ENCODE results near the gene LATS2.

GRCh38 chr13:20980430-20980829 lies 81.0 kb downstream of the LATS2 start:
- TF ChIP-seq CTCF (IDR thresholded peaks at IDR 0.05): no peak
- TF ChIP-seq POLR2A (IDR thresholded peaks at IDR 0.05): no peak

Data from esophagus squamous epithelium (tissue), 4 donors.